ENCODE data around the gene AGAP1. TPM values are rescaled to one million over a fixed set of nuclear protein-coding genes. Genes with fewer than 3 reads are reported as not detected.

The AGAP1 gene
- total RNA-seq, 4 donors from 2014 or later, result 5.3 to 30.6 (median 19.2) TPM

- H3K36me3 ChIP-seq, result no peaks in the 10 kb centered on the region
- DNase-seq, result no peak
- H3K4me3 ChIP-seq, result no peak overlapping the region
- no peaks in the 10 kb centered on the region for H3K4me1 ChIP-seq
- no peaks in the 10 kb centered on the region for H3K9me3 ChIP-seq
- no peaks in the 10 kb centered on the region for H3K27me3 ChIP-seq
- H3K27ac ChIP-seq, result no peak overlapping the region
- TF ChIP-seq CTCF (IDR thresholded peaks at IDR 0.05) (no peak), POLR2A (IDR thresholded peaks at IDR 0.05) (no peak)
- intact Hi-C loops (cut with DNase I; ENCODE audit: low total_unique reads), result no loop called here
Observed at GRCh38 chr2:236052206-236052605, 558.4 kb downstream of the AGAP1 start.

GRCh38 chr2:236052926-236053821, 559.3 kb downstream of the AGAP1 start:
- H3K9me3 ChIP-seq, result no peaks in the 10 kb centered on the region
- no peak overlapping the region for H3K27ac ChIP-seq
- TF ChIP-seq POLR2A (IDR thresholded peaks at IDR 0.05), result no peak
- no peak for TF ChIP-seq CTCF (IDR thresholded peaks at IDR 0.05)
- H3K4me3 ChIP-seq, result no peak overlapping the region
- no peaks in the 10 kb centered on the region for H3K4me1 ChIP-seq
- no peaks in the 10 kb centered on the region for H3K27me3 ChIP-seq
- intact Hi-C loops (cut with DNase I; ENCODE audit: low total_unique reads), result no loop called here
- H3K36me3 ChIP-seq, result no peaks in the 10 kb centered on the region
- no peak for DNase-seq

GRCh38 chr2:236054125-236054524, 560.3 kb downstream of the AGAP1 start:
- H3K27me3 ChIP-seq, result no peaks in the 10 kb centered on the region
- no peaks in the 10 kb centered on the region for H3K36me3 ChIP-seq
- H3K9me3 ChIP-seq, result no peaks in the 10 kb centered on the region
- H3K4me3 ChIP-seq, result no peak overlapping the region
- intact Hi-C loops (cut with DNase I; ENCODE audit: low total_unique reads), result no loop called here
- H3K4me1 ChIP-seq, result no peaks in the 10 kb centered on the region
- DNase-seq, result no peak
- no peak overlapping the region for H3K27ac ChIP-seq
- TF ChIP-seq POLR2A (IDR thresholded peaks at IDR 0.05), result no peak
- no peak for TF ChIP-seq CTCF (IDR thresholded peaks at IDR 0.05)

GRCh38 chr2:236054621-236055305, 560.9 kb downstream of the AGAP1 start:
- intact Hi-C loops (cut with DNase I; ENCODE audit: low total_unique reads), result no loop called here
- no peak overlapping the region for H3K4me3 ChIP-seq
- no peak for DNase-seq
- H3K27me3 ChIP-seq, result no peaks in the 10 kb centered on the region
- H3K27ac ChIP-seq, result no peak overlapping the region
- TF ChIP-seq POLR2A (IDR thresholded peaks at IDR 0.05), result no peak
- no peak for TF ChIP-seq CTCF (IDR thresholded peaks at IDR 0.05)
- H3K36me3 ChIP-seq, result no peaks in the 10 kb centered on the region
- H3K9me3 ChIP-seq, result no peaks in the 10 kb centered on the region
- H3K4me1 ChIP-seq, result no peaks in the 10 kb centered on the region

GRCh38 chr2:236055471-236055870, 561.6 kb downstream of the AGAP1 start:
- intact Hi-C loops (cut with DNase I; ENCODE audit: low total_unique reads), result no loop called here
- Histone ChIP-seq H3K4me1 (no peaks in the 10 kb centered on the region), H3K4me3 (no peak overlapping the region), H3K9me3 (no peaks in the 10 kb centered on the region), H3K27me3 (no peaks in the 10 kb centered on the region), H3K36me3 (no peaks in the 10 kb centered on the region), H3K27ac (no peak overlapping the region)
- TF ChIP-seq POLR2A (IDR thresholded peaks at IDR 0.05) (no peak), CTCF (IDR thresholded peaks at IDR 0.05) (no peak)
- DNase-seq, result no peak

Measured in uterus (tissue), 4 donors.